Stimulated activated CD8-positive, alpha-beta memory T cell treated with anti-CD3 and anti-CD28 coated beads, Interleukin-2, amount 100 ng/mL, for 48 hours (primary cell): ENCODE measurements around the gene SUCNR1.
"Not testable (repeated sequence)": the region's sequence is repeated elsewhere in the genome, so short reads cannot be mapped to it uniquely, and the experiment has no call there.

Source experiments
- DNase-seq, 2 donors: peaks; one replicate each; pipeline ENCODE4 v3.0.0-alpha.2; 2020; ENCODE audit warnings: low read depth in 2 of 2

The SUCNR1 gene, protein sequence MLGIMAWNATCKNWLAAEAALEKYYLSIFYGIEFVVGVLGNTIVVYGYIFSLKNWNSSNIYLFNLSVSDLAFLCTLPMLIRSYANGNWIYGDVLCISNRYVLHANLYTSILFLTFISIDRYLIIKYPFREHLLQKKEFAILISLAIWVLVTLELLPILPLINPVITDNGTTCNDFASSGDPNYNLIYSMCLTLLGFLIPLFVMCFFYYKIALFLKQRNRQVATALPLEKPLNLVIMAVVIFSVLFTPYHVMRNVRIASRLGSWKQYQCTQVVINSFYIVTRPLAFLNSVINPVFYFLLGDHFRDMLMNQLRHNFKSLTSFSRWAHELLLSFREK

DNA sequence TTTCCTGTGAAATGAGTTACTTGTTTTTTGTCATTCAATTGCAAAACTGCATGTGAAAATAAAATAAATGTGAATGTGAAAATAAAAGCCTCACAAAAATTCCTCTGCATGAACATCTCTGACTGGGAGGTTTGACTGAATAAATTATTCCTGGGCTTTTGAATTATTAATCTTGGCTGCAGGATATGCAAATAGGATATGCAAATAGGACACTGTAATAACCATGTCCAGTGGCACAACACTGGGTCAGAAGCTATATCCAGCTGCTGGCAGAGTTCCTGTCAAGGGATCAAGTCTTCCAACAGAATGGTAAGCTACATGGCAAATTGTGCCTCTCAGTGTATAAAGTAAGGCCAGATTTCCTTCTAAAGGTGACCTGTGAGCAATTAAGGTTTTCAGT lies at the start of gene SUCNR1:
TSS of gene SUCNR1 (plus strand) at position 246 of the 400 bp plus-strand sequence. CDS start 6,250 bp downstream, outside the sequence.
- no peak for DNase-seq

DNA sequence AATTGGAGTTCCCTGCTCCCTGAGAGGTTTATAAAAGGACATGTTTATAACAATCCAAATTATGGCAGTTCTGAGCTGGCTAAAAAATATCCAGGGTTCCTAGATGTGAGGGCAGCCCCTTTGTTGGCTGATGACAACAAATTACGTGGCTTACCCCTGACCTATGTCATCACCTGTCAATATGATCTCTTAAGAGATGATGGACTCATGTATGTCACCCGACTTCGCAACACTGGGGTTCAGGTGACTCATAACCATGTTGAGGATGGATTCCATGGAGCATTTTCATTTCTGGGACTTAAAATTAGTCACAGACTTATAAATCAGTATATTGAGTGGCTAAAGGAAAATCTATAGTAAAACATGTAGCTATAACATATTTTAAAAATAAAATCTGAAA lies 45.6 kb upstream of the SUCNR1 start:
- DNase-seq = no peak

DNA sequence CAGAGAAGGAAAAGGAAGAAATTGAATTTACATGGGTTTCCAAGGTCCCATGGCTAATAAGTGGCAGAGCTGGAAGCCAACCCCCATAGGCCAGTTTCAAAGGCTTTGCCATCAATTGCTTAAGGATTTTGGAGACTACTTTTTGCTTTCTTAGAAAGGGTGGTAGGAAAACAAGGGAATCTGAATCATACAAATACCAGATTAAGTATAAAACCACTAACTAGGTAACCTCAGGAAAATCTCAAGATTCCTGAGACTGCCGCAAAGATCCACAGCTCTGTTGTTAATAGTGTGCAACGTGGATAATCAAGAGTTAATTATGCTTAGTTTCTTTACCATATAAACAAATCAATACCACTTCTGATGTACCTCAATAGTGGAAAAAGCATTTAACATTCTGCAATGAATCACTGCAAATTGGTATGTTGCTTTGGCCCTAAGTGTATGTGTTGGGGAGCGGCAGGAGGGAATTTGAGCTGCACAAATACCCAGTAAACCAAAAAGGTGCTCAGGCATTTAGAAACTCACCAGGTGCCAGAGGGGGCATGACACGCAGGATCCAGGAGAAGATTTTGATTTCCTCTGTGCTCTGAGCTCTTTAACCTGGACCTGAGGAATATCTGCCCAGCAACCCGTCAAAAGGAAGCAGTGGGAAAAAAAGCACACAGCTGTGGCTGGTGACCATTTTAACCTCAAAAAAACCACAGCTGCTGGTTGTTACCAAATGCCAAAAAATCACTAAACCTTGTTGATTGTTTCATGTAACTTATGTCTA lies 37.5 kb upstream of the SUCNR1 start:
- no peak for DNase-seq

DNA sequence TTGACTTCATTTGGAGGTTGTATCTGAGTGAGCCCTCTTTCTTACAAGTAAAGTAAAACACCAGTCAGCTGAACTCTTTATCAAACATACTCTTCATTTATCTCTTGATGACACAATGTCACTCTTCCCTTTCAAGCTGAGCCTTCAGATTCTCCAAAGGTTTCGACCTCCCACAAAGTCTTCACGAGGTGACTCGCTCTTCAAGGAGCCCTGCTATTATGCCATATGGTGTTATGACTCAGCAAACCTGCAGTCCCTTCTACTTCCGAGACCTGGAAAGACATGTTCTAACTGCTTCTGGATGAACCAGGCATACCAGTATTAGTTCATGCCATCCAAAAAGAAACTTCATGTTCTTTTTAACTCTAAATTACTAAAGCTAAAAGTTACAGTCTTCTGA lies 36.4 kb upstream of the SUCNR1 start:
- no peak for DNase-seq

DNA sequence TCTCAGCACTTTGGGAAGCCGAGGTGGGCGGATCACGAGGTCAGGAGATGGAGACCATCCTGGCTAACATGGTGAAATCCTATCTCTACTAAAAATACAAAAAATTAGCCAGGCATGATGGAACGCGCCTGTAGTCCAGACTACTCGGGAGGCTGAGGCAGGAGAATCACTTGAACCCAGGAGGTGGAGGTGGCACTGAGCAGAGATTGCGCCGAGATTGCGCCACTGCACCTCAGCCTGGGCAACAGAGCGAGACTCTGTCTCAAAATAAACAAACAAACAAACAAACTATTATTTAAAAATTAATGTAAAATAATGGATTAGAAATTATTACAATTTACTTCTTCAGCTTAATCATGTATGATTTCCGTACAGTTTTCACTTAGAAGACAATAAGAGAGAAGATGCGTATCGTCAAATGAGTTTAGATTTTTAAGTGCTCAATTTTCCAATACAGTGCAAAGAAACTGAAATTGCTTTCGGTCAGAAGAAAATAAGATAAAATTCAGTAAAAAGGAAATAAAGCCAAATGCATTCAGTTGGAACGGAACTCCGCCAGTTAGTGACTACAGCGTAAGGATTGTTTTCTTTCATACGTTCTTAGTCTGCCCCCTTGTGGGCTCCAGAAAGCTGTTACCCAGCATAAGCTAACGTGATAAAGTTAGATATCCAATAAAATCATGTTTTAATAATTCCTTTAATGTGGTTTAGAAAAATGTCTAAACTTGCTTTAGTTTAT lies 34.7 kb upstream of the SUCNR1 start:
- no peak for DNase-seq

DNA sequence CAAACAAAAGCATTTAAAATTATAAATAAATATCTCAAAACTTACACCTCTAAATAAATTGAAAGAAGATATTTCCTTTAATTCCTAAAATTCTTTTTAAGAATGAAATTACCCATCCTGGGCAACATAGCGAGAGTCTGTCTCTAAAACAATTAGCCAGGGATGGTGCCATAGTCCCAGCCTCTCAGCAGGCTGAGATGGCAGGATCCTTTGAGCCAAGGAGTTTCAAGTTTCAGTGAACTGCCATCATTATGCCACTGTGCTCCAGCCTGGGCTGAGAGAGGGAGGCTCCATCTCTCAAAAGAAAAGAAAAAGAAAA lies 34.2 kb upstream of the SUCNR1 start:
- DNase-seq = no peak

DNA sequence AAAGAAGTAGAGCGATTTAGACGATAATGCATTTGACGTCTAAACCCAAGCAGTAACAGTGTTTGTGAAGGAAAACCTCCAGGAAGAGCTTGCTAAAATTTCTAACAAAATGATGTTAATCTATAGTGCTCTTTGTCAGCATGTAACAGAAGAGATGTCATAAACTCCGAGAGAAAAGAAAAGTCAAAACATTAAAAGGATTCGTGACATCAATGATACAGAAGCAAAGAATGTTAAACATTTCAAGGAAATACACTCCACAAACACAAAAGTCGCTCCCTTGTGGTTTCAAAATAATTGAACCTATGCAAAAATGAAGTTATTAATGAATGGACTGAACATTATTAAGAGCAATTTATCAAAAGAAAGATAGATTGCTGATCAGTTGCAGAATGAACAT lies 31.6 kb upstream of the SUCNR1 start:
- DNase-seq = no peak

DNA sequence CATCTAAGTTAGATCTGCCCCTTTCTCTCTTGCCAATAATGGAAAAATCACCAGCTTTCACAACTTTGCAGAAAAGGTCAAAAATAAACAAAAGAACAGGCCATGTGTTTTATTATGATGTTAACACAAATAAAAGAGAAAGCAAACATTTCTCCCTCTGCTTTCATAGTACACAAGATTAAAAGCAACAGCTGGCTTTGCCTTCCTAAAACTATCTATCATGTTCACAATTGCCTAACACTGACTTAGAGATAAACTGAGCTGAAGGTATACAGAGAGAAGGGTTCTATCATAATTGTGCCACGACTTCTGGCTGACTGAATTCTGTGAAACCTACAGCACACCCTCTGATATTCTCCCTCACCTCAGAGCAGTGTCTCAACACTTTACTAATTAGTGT lies 30.2 kb upstream of the SUCNR1 start:
- no peak for DNase-seq

DNA sequence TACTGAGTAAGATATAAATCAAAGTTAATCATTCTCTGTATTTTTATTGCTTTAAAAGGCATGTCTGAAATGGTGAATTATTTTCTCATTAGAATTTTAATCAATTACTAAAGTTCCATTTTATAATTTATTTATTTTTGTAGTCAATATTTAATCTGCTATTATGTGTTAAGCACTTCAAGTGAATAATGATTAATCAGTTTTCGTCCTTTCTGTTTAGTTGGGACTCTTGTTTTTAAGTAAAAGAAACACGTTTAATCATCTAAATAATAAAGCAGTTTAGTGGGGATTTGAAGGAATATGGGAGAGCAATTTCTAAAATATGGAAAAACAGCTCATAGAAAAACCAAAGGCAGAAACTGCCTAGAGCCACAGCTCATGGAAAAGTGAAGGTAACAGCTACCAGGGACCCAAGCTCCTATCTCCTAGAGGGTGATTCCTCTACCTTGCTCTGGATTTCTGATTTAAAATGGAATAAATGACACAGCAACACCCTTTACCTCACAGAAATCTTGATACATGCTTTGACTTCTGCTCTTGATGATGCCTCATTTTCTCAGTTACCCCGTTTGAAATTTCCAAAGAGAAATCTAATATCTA lies 28.0 kb upstream of the SUCNR1 start:
- no peak for DNase-seq

DNA sequence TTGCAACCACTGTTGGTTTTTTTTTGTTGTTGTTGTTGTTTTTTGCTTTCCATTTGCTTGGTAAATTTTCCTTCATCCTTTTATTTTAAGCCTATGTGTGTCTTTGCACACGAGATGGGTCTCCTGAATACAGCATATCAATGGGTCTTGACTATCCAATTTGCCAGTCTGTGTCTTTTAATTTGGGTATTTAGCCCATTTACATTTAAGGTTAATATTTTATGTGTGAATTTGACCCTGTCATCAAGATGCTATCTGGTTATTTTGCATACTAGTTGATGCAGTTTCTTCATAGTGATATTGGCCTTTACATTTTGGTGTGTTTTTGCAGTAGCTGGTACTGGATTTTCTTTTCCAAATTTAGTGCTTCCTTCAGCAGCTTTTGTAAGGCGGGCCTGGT lies 23.4 kb upstream of the SUCNR1 start:
- not testable (repeated sequence) for DNase-seq

DNA sequence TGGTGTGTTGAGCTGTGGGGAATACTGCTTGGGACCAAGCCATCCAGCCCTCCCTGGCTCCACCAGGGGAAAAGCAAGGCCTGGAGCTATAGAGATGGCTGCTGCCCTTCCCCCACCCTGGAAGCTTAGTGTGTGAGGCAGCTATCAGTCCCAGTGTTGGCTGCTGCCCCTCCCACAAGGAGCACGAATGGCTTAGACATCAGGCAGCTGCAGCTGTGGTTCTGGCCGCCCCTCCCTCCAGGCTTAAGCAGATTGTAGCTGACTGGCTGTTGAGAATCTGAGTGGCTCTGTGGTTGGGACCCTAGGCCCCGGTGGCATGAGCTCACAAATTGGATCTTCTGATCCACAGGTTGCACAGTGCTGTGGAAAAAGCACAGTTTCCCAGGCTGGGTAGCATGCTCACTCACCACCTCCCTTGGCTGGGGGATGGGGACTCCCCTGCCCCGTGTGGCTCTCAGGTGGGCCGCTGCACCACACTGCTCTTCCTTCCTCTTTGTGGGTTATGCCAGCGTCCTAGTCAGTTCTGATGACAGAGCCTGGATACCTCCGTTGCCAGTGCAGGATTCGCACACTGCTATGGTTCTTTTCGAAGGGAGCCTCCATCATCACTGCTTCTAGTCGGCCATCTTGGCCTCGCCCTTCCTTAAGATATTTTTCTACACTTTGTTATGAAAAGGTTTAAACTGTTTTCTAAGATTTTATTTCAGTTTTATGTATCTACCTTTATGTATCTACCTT lies 21.2 kb upstream of the SUCNR1 start:
- no peak for DNase-seq

DNA sequence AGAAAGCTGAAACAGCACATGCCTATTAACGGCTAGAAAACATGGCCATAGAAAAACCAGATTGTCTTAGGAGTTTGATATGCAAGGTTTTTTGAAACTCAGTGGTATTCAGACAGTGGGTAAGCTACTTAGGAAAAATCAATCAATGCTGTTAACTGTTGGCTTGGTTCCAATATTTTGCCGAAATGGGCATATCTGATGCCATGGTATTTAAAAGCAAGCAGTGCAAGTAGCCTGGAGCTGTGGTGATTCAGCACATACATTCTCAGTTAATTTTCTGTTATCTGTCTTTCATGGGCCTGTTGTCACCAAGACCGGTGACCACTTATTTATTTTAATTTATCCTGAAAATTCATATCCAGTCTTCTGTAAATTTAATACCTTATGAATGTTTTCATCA lies 17.3 kb upstream of the SUCNR1 start:
- no peak for DNase-seq

DNA sequence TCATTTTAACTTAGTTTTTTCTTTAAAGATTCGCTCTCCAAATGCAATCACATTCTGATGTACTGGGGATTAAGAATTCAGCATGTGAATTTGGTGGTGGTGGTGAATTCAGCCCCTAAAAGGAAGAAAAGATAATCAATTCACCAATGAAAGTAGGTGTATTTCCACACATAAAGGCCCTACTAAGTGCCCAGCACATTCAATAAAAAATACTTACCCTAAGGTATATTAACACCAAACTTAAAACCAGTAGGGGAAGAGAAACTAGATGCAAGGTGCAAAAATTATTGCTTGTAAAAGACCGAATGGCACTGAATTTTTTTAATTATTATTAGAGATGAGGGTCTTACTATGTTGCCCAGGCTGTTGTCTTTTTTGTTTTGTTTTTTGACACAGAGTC lies 16.8 kb upstream of the SUCNR1 start:
- DNase-seq = no peak

DNA sequence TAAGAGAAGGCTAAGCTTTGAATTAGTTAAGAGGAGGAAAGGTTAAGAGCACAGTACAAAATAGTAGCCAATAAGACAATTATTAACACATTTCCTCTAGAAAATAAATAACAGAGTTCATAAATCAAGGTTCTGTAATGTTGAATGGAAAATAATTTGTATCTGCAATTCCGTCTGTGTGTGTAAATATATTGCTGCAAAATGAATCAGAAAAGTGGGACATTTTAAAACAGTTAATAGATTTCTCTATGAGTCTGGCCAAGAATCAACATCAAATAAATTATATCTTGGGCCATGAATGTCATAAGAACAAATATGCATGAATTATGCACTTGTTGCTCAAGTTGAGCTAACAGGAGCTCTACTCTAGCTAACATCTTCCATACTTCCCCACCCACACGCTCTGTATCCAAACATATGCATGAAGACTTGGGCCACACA lies 14.2 kb upstream of the SUCNR1 start:
- no peak for DNase-seq

DNA sequence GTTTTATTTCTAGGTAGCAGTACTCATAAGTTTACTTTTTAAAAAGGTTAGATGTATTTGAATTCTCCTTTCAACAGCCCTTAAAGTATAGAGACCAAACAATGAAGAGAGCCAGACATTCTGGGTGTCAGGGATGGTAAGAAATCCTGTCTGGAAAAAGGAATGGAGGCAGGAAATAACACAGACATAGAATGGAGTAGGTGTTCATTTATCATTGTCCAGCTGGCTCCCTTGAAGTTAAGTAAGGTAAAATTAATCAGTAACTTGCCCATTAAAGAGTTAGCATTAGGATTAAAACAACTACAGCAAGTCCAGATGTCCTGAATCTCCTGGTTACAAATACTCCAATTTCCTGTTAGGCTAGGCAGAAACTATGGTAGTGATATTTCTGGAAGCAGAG lies 13.5 kb upstream of the SUCNR1 start:
- DNase-seq = no peak

DNA sequence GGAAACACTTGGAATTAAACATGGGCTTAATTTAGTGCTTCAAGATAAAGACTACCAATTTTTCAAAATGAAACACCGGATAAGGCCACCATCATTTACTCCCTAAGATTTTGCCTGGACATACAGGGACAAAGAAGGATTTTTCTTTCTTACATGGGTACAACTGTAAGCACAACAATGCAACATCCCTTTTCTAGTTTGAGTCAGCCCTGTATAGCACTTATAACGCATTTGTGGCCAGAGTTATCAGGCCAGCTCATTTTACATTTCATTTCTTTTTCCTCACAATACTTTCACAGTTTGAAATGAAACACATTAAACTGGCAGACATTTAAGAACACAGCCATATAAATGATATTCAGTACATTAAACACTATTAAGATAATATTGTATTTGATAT lies 9.8 kb upstream of the SUCNR1 start:
- no peak for DNase-seq

DNA sequence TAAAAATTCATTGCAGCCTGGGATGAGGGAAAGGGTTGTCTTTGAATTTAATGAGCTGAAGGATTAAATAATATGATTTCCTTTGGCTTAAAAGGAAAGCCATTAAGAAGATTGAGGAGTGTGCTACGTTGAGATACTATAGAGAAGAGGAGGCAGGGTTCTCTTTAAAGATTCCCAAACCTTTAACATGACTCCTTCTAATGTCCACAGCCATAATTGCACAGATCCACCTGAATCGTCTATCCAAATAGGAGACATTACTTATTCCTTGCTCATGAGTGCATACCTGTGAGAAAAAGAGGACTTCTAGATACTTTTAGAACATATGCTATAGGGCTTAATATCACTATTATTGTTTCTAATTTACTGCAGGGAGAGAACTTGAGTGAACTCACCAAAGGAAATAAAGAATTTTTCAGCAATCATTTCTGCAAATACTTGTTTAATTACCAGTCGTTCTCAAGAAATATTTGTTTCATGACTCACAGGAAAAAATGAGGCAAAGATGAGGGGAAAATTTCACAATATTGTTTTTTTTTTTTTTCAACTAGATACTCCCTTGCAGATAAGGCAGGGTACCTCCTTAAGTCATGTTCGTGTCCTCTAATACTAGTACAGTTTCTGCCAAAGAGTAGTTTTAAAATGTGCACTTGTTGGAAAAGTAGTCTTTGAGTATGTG lies 8.9 kb upstream of the SUCNR1 start:
- DNase-seq = no peak

DNA sequence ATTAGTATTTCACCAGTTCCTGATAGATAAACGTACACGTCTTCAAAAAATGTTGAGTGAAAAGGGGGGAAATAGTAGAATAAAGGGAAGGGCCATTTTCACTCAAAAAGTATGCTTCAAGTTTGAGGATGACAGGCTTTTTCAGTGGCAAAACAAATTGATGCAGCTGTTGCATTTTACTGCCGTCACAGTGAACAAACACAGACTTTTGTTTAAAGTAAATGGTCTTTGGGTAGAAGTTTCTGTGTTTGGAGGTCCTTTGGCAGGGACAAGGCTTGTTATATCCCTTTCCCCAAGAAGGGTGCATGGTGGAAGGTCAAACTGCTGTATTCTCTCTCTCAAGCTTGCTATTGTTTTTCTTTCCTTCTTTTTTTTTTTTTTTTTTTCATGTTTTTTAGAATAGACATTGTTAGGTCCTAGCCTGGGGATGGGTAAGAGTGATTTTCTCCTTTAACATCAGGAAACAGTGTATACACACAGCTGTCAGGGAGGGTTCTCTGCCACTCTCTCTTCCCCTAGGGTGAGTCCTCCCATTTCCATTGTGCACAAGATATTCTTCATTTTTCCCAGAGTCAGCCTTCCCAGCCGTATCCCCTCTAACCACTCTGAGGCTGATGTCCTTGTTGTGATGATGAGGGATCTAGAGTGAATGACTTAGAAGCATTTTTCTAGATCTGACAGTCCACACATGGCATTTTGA lies 6.6 kb upstream of the SUCNR1 start:
- DNase-seq = no peak

DNA sequence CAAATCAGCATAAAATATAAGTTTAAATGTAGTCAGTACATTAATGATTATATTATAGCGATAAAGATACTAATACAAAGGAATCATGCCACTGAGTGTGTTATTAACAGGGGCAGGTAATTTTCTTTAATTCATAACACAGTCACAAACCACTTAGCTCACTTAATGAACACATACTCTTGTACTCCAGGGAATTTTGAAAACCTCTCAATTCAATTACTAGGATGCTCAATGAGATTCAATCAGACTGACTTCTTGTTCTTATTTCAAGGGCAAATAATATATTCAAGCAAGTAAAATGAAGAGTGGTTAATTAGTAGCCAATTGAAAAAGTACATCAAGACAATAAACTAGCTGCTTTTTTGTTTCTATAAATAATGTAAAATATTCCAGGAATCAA lies 5.8 kb upstream of the SUCNR1 start:
- no peak for DNase-seq

DNA sequence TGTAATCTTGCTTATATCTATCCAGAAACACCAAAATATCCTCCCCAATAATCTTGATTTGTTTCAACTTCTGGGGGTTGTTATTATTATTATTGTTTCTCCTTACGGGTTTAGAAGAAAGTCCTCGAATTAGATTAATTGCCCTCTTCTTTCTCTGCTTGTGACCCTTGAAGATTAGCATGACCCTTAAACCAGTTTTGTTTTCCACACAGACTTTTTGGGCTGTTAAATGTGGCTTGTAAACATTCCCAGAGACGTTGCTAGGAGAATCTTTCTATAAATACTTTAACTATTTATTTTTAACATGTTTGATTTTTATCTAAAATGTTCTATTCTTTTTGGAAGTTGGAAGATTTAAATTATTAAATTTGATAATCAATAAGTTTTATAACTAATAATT lies 4.3 kb upstream of the SUCNR1 start:
- DNase-seq = no peak
